NOMO-1 treated with dmso at 0.1 percent for 144 hours (cell line): ENCODE results near the gene CD180.

ENCODE experiments used
- DNase-seq: peaks from one replicate; lab custom pipeline; 2025; ENCODE audit not compliant: unreplicated experiment; lab: John Stamatoyannopoulos, UW

CD180 gene

GRCh38 chr5:67133217-67133616, 63.4 kb downstream of the CD180 start:
- no peak for DNase-seq

- no peak for DNase-seq
These were observed 66.8 kb downstream of the CD180 start for GRCh38 chr5:67129768-67130167.
